ENCODE results near the gene TRAP1. TPM values are rescaled to one million over a fixed set of nuclear protein-coding genes. Genes with fewer than 3 reads are reported as not detected.
A peak's percentile ranks its signal among the peaks of the same experiment; 100 is the strongest.

Gene TRAP1
- total RNA-seq = 65.4 TPM

DNA sequence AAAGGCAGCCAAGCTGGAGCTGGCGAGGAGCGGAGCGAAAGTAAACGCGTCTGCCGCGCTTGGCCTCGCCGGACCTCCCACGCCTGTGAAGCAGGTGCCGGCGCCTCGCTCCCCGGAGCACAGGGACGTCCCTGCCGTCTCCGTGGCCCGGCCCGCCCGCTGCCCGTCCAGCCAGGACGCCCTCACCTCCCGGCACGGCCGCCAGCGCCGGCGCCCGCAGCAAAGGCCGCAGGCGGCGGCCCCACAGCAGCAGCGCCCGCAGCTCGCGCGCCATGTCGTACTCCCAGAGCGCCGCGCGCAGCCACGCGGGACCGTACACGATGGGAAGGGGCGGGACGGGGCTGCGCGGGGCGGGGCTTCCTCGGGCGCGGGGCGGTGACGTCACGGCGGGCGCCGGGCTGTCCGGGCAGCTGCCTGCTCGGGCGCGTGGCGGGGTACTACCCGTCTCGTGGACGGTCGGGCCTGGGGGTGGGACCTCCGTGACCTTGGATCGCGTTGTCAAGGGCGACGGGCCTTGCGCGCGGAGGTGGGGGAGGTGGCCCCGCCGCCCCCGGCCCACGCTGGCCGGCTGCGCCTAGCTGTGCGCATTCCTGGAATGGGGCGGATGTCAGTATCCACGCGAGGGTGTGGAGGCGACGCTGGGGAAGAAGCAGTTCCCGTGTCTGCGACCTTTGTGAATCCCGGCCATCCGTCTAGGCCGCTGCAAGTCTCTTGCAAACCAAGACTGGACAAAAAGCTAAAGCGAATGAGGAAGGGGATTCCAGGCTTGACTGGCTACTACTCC is at the start of gene TRAP1:
TSS of gene TRAP1 (minus strand) at position 290 of the 784 bp plus-strand sequence. CDS start at position 274, 16 bp downstream.
- DNase-seq = peak; percentile 88

DNA sequence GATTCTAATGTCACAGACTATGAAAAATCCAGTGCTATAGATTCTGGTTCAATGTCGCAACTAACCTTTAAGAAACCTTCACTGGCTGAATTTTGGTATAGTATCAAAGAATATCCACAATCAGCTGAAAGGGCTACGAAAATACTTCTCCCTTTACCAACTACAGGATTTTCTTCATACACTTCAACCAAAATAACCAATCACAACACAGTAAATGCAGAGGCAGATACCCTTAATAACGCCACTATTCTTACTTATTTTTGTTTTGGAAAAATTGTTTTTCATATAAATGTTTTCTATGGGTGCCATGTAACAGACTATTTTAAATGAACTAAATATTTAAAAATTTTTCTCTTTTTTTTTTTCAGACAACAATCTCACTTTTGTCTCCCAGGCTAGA is 48.9 kb upstream of the TRAP1 start:
- no peak for DNase-seq

DNA sequence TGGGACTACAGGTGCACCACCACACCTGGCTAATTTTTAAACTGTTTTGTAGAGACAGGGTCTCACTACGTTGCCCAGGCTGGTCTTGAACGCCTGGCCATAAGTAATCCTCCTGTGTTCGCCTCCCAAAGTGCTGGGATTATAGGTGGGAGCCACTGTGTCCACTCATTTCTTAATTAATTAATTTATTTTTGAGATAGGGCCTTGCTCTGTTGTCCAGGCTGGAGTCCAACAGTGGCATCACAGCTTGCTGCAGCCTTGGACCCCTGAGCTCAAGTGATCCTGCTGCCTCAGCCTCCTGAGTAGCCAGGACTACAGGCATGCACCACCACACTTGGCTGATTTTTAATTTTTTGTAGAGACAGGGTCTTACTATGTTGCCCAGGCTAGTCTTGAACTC is 47.1 kb upstream of the TRAP1 start:
- DNase-seq = no peak

DNA sequence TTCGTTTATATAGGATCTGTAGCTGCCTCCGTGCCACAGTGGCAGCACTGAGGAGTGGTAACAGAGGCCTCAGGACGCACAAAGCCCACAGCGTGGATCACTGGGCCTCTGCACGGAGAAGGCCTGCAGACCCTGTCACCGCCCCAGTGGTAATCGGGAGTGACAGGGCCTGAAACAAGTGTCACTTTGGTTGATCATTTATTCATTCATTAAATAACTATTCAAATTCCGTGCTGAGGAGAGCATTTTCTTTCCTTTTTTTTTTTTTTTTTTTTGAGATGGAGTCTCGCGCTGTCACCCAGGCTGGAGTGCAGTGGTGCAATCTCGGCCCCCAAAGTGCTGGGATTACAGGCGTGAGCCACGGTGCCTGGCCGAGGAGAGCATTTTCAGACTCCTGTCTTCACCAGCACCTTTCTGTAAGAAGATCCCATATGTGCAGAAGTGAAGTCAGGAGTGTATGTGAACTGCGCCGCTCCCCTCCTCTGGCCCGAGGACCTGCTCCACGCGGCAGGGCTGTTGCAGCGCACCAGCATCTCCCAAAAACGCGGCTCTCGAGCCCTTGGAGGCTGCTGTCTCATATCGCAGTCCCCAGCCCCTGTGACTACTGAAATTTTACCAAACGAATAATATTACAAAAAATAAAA is 44.9 kb upstream of the TRAP1 start:
- DNase-seq = no peak

DNA sequence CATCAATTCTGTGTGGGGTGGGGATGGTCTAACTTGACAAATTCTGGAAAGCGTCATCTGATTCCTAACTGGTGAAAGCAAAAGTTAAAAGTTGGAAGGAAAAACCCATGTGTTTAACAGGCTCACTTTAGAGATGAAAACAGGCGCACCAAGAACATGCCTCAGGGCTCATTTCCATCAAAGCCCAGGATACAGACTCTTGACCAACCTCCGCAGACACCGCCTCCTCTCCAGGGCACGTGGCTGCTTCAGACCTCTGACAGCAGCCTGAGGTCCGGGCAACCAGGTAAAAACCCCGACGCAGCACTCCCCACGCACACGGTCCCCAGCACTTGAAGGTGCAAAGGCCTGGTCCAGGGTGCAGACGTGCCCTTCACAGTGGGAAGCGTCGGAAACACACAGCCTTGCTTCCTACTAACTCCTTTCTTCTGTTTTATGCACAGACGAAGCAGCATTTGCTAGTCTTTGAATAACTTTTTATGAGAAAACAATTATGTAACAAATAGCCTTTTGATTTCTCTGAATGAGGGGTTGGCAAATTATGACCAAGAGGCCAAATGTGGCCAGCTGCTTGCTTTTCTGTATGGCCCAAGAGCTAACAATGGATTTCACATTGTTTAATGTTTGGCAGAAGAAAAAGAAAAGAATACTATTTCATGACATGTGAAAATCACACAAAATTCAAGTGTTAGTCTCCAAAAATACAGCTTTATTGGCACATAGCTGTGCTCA is 44.2 kb upstream of the TRAP1 start:
- DNase-seq = no peak

DNA sequence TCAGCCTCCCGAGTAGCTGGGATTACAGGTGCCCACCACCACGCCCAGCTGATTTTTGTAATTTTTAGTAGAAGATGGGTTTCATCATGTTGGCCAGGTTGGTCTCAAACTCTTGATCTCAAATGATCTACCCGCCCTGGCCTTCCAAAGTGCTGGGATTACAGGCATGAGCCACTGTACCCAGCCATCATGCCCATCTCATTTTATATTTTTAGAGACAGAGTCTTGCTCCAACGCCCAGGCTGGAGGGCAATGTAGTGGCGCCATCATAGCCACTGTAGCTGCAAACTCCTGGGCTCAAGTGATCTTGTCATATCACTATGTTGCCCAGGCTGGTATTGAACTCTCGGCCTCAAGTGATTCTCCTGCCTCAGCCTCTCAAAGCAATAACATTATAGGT is 43.2 kb upstream of the TRAP1 start:
- no peak for DNase-seq

DNA sequence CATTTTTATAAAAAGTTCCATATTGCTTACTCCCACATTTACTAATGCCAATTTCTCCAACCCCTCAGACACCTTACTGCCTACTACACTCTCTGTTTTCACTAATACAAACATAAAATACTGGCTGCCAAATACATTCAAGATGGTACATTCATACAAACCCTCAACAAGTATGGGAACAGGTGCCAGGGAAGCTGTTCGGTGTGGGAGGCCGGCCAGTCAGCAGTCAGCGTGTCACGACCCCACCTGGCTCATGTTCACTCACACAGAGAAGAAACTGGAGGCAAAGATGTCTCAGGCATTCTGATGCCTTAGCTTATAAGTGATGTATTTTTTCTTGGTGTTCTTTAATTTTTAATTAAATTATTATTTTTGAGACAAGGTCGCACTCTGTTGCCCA is 42.4 kb upstream of the TRAP1 start:
- no peak for DNase-seq

DNA sequence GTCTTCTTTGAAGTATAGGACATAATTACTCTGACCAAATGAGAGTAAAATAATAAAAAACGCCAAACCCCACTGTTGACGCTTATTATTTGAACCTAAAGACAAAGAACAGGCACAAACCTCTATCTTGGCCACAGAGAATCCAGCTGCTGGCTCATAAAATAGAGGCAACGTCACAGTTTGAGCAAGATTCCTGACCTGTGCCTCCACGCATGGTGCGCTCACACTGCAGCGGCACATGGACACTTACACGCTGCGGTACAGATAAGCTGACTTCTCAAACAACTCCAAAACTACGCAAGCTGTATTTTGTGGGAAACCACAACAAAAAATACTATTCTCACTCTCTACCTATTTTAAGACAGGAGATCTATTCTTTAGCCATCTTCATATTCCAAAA is 38.8 kb upstream of the TRAP1 start:
- DNase-seq = no peak

DNA sequence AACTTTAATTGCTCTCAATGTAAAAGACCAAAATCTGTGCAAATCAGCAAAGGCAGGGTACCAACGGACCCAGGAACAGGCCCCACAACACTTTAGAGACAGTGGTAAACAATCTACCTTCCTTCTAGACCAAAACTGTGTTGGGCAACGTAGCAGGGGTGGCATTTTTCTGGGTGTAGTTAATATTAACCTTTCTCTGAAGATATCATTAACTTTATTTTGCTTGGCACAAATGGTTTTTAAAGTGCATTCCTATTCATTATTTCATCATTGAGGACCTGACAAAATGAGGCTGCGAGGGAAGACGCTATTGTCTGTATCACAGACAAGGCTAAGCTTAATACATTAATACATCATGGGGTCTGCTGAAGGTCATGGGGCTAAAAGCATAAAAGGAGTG is 37.9 kb upstream of the TRAP1 start:
- DNase-seq = no peak

DNA sequence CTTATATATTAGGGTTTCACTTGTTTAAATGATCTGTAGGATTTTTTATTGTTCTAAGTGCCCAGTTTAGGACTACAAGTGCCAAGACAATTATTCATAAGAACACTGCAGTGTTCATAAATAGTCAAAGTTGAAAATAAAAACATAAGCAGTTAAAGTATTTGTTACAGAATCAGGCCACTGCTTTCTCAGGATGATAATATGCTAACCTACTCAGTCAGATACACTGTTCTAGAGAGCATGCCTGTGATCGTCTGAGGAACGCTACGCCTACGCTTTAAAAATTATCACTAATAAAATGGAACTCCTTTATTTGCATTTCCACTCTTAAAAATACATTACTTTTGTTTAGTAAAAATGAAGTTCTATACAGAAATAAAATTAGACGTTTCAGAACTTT is 37.4 kb upstream of the TRAP1 start:
- DNase-seq = no peak

DNA sequence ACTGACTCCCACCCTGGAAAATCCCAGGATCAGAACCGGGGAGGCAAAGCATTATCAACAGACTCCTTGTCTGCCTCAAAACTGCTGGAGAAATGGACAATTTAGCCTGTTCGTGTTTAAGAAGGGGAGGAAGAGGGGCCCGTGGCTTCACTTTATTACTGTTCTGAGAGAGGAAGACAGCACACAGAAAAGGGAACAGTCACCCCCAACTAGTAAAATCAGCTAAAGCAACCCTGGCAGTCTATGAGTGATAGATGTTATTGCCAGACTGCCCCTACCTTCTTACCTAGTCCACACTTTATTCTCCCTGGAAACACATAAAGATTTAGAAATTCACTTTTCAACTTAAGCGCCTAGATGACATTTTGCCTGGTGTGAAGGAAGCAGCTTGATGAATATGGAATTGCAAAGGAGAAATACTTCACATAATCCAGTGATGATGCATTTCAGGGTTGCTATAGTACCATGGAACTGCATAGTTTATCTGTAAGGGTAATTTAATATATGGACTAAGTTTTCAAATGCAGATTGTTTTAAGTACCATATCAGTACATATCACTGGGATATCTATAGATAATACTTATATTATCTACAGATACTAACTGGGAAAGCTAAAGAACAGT is 36.9 kb upstream of the TRAP1 start:
- no peak for DNase-seq

DNA sequence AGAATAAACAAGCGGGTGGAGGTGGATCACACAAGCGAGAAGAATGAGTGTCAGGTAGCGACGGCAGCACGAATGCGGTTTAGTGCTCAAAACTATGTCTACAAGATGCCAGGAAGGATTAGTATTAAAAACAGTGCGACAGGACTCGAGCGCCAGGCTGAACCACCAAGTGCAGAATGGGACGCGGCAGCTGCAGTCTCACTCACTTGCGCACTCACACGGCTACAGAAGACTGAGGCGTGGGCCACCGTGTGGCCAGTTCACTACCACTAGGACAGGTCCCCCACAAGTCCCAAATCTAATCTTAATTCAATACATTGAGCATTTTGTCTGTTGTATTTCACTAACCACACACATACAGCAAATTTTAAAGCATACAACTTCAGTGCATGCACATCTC is 35.7 kb upstream of the TRAP1 start:
- no peak for DNase-seq

DNA sequence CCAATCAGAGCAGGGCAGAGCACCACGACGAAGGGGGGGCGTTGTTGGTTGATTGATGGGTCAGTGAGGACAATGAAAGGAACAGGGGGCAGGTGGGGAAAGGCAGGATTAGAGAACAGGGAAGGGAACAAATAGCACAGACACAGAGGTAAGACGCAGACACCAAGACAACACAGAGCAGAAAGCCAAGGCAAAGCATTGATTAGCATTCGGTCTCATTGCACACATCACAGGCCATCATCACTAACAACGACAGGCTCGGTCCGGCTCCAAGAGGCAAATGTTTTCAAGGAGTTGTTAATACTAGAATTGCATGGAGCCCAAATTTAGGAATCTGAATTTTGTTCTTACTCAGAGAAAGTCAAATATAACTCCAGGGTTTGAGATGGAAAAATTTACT is 34.6 kb upstream of the TRAP1 start:
- no peak for DNase-seq

DNA sequence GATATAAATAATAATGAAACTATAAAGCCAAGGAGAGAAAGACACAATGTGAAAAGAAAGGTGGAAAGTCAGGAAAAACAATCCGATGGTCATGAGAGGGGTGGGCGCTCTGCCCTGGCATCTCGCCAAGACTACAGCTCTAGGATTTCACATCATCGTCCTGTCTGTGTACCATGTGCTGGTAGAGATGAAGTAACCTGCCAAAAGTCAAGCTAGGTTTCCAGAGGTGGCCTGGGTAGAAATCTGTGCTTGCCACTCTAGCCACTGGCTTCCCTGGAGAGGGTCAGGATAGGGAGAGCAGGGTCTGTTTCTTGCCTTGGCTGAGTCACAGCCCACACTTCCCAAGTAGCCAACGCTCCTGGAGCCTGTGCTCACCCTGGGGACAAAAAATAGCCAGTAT is 31.0 kb upstream of the TRAP1 start:
- no peak for DNase-seq

DNA sequence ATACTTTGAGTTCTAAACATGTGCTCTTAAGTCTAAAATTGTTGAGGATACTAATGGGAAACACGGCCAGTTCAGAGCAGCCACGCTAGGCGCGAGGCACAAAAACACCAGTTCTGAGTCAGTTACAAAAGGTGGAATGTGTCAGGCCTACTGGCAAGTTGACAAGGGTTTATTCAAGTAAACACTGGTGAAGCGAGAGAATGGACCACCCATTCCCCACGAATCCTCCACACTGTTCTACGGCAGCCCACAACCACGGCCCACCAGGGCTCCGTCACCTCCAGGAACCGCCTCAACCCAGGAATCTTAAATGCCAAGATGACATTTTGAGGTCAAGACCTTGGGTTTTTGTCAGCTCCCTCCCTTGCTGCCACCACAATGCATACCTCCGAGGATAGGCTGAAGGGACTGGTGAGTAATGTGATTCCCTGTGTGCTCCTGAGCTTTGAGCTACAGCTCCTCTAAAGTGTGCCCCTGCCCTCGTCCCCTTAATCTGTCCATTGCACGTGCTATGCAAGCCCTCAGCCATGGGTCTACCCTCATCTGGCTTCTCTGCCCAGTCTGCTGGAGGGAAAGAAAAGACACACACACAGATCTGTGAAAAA is 28.5 kb upstream of the TRAP1 start:
- DNase-seq = no peak

DNA sequence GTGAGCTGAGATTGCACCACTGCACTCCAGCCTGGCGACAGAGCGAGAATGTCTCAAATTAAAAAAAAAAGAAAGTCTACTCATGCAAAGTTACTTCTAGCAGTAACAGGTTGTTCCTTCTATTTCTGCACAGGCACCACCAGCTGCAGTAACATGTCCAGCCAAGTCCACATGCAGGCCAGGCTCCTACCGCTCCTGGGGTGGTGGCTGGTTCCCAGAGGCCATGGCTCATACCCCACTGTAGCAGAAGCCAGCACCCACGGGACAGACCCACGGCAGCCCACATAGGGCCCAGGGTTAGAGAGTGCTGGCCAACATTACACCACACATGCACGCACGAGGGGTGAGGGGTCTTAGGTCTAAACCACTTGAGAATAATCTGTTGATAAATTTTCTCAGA is 26.7 kb upstream of the TRAP1 start:
- DNase-seq = no peak

DNA sequence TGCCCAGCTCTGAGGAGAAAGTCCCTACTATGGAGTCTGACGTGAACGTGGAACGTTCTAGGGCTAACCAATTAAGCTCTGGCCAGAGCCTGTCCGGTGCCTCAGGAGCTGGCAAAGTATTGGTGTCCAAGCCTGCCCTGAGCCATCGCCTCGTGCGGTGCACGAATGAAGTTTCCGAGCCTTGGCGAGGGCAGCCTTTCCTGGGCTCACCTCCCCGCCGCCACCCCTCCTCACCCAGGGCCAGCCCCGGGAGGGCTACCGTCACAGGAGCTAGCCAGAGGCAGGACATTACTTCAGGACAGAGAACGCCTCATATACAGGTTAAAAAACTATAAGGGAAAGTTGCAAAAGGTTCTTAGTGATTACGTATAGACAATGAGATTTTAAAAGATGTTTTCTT is 23.6 kb upstream of the TRAP1 start:
- DNase-seq = no peak

DNA sequence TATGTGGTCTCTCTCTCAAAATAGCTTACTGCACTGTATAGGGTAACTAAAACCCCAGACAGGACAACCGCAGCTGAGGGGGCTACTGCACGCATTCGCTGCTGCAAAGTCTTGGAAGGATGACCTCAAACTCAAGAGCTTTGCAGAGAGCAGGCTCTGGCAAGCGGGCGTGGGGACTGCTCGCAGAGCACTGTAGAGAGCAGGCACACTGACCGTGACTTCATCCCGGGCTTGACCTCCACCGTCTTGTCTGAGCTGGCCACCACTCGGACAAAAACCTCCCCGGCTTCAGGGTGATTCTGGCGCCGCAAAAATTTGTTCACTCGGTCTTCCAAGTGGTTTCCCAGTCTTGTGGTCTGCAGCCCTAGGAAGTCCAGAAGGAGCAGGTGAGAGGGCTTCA is 22.9 kb upstream of the TRAP1 start:
- DNase-seq = no peak

DNA sequence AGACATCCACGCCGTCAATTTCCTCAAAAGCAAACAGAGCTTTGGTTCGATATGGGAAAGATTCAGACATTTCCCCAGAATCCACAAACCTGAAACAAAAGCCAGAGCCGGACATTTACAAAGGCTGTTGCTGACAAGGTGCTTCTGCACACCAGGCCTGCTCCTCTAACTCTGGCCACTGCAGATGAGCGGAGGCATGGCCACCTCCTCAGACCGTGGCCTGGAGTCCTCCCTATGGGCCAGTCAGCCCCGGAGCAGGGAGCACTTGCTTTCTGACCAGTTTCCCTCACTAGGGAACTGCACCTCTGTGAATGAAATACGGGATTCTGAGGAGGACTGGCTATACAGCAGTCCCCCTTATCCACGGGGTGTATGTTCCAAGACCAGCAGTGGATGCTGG is 22.3 kb upstream of the TRAP1 start:
- no peak for DNase-seq

DNA sequence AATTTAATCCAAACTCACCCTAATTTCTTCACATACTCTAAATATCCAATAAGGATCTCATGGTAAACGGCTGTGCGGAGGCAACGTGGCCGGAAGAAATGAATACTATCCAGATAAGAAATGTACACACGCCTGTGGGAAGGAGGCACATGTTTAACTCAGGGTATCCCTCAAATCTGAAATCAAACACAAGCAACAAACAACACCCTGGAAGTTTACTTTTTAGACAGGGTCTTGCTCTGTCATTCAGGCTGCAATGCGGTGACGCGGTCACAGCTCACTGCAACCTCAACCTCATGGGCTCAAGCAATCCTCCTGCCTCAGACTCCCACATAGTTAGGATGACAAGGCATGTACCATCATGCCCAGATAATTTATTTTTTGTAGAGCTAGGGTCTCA is 21.2 kb upstream of the TRAP1 start:
- no peak for DNase-seq

DNA sequence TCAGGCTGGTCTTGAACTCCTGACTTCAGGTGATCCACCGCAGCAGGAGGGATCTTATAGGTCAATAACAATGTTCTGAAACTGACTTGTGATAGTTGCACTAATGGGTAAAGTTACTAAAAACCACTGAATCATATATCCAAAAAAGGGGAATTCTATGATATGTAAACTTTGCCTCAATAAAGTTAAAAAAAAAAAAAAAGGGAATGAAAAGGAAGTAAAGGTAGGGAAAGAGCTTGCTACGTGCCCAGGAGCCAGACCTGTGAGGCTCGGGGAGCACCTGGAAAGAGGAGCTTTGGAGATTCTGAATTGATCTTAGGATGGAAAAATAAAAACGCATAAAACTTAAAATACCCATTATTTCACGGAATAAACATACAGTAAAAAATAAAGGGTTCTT is 20.8 kb upstream of the TRAP1 start:
- no peak for DNase-seq

DNA sequence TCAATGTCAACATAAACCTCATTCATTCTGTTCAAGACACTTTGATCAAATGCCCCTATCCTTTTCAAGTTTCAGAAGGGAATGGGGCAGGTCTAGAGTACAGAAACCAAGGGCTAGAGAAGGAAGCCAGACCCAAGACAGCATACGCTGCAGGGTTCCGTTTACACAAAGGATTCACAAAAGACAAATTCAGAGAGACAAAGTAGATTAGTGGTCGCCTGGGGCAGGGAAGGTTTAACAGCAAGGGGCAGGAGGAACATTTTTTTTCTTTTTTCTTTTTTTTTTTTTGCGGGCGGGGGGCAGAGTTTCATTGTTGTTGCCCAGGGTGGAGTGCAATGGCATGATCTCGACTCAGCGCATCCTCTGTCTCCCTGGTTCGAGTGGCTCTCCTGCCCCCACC is 19.9 kb upstream of the TRAP1 start:
- DNase-seq = no peak

DNA sequence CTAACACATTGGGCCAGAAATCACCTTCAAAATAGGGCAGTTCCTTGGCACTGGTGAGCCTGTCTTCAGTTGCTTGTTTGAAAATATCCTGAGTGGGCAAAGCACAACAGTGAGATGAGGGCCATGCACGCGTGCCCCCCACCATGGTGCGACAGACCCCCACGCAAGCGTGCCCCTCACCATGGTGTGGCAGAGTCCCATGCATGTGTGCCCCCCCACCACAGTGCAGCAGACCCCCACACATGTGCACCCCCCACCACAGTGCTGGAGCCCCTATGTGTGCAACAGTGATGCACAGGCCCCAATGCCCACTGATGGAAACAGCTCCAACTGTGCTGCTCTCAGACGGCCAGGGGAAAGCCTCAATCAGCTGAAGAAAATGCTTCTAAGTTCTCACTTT is 18.8 kb upstream of the TRAP1 start:
- no peak for DNase-seq

Data from occipital lobe (tissue), 2 donors.